ENCODE results near the gene TBX6. TPM values are rescaled to one million over a fixed set of nuclear protein-coding genes. Genes with fewer than 3 reads are reported as not detected.

Gene TBX6
- total and polyA plus RNA-seq, 2 donors (not counting 3 experiments of a cell fraction or from before 2014, with no cell fraction given): 0.40 to 0.60 TPM

DNA sequence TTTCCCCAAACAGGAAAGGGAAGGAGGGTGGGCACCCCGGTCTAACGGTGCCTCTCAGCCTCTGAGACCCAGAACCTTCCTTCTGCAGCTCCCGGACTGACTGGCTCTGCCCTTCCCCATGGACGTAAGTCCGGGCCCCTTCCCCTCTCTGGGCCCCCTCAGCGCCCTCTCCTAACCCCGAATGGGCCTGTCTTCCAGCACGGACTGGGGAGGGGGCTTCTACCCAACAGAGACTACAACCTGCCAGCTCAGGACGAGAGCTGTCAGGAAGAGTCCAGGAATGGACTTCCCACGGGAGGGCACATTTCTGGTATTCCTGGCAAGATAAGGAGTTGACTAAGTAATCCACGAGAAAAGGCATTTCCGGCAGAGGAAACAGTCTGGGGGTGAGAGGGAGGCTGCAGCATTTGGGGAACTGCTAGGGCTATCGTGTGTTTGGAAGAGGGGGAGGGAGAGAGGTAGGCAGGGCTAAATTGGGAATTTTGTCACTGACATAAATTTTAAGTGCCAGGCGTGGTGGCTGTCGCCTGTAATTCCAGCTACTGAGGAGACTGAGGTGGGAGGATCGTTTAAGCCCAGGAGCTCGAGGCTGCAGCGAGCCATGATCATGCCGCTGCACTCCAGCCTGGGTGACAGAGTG, 38.2 kb downstream of the TBX6 start:
- intact Hi-C loops (cut with micrococcal nuclease): loop anchor here (2.0 kb wide), 1 partner anchor 21 kb away; no protein-coding TSS in a partner anchor
- FAIRE-seq: no peak
- peak overlapping the region; percentile 40 for H2AFZ ChIP-seq (ENCODE audit: low read depth, low read length)
- no peaks in the 10 kb centered on the region for H3K9me3 ChIP-seq (replicated peaks; ENCODE audit: control insufficient read depth, insufficient read depth, low read length)
- H3K36me3 ChIP-seq (ENCODE audit: control insufficient read depth in 2 of 2, extremely low read depth in 1 of 2, insufficient read depth in 2 of 2, low read length in 2 of 2): peaks cover 0 to 5% of the 10 kb centered on the region in 2 experiments
- TF ChIP-seq JUN (IDR thresholded peaks at IDR 0.05; ENCODE audit: borderline replicate concordance, insufficient read depth, insufficient read length, low read depth): peak; percentile 23
- TF ChIP-seq MAX (IDR thresholded peaks at IDR 0.05; ENCODE audit: insufficient read depth, insufficient read length): no peak
- TF ChIP-seq MYC (IDR thresholded peaks at IDR 0.05; ENCODE audit: low read depth, low read length): no peak
- TF ChIP-seq EZH2 (IDR thresholded peaks at IDR 0.05; ENCODE audit: borderline replicate concordance, low read depth, low read length, severe bottlenecking): no peak
- peak; percentile 43 for TF ChIP-seq POLR2A (IDR thresholded peaks at IDR 0.05; ENCODE audit: low read depth, low read length)
- TF ChIP-seq FOS (IDR thresholded peaks at IDR 0.05; ENCODE audit: borderline replicate concordance, insufficient read depth, low read length): peak; percentile 18
- TF ChIP-seq CTCF (IDR thresholded peaks at IDR 0.05; ENCODE audit: extremely low read depth in 1 of 2, insufficient read depth in 1 of 2, low read depth in 1 of 2, low read length in 2 of 2): no peak
- TF ChIP-seq POLR2AphosphoS5 (IDR thresholded peaks at IDR 0.05; ENCODE audit: insufficient read depth, low read depth, low read length): peak; percentile 77
- peak; percentile 89 for TF ChIP-seq GATA2 (IDR thresholded peaks at IDR 0.05; ENCODE audit: insufficient read depth, insufficient read length, low read depth, low read length)
- dilution Hi-C loops (cut with MboI; ENCODE audit: extremely low pct_ligation_motif_present, low sequenced_read_pairs): no loop called here
- H3K9me1 ChIP-seq (replicated peaks; ENCODE audit: control insufficient read depth, extremely low read depth, insufficient read depth, low read length): no peaks in the 10 kb centered on the region
- H3K4me1 ChIP-seq (ENCODE audit: control insufficient read depth, extremely low read depth, insufficient read depth, low read length): peaks cover 35% of the 10 kb centered on the region
- DNase-seq (ENCODE audit: low read depth, low spot score): peak; percentile 59
- peak overlapping the region; percentile 72 for H3K27ac ChIP-seq (ENCODE audit: insufficient read depth, low read depth, low read length)
- peak overlapping the region; percentile 73 for H3K9ac ChIP-seq (replicated peaks; ENCODE audit: extremely low read depth, insufficient read depth, low read length)
- BruUV-seq (replicated peaks): TSS peak; percentile 76
- POLR2A ChIA-PET: interaction anchor here (0.6 to 2.7 kb wide), 2 partner anchors 12 to 37 kb away, joined by 4 to 21 read pairs; partner anchors contain the start of gene ALDOA
- no peaks in the 10 kb centered on the region for H4K20me1 ChIP-seq (replicated peaks; ENCODE audit: control insufficient read depth, extremely low read depth, insufficient read depth, low read length)
- CTCF ChIA-PET: interaction anchor here (1.1 to 3.5 kb wide), 7 partner anchors 9 to 353 kb away, joined by 3 to 20 read pairs (median 5); partner anchors contain the start of genes ALDOA and TBX6
- peak overlapping the region; percentile 62 to 75 (median 70) for H3K4me3 ChIP-seq (replicated peaks in 1 of 3; ENCODE audit: insufficient read depth in 1 of 3, low read depth in 1 of 3, low read length in 3 of 3)
- H3K79me2 ChIP-seq (ENCODE audit: control insufficient read depth, insufficient read depth, low read length): peaks cover 4% of the 10 kb centered on the region
- H3K4me2 ChIP-seq (ENCODE audit: insufficient read depth, low read length): peak overlapping the region; percentile 61
- no peaks in the 10 kb centered on the region for H3K27me3 ChIP-seq (ENCODE audit: control insufficient read depth in 2 of 2, insufficient read depth in 2 of 2, low read length in 2 of 2)
